KMS-11 (cell line): ENCODE measurements around the gene FRY.

ENCODE experiments used
- H2AFZ ChIP-seq: fragments of 200-600 bp; sonication (generic); 2 replicates; pipeline ENCODE4 v1.6.1; 2016; ENCODE audit warnings: antibody characterized with exemption, mixed run types, low read depth
- H3K27ac ChIP-seq: fragments of 200-600 bp; sonication (generic); 2 replicates; pipeline ENCODE4 v1.6.1; 2016; ENCODE audit warnings: mild to moderate bottlenecking, mixed run types
- H3K27me3 ChIP-seq: fragments of 200-600 bp; sonication (generic); 2 replicates; pipeline ENCODE4 v1.6.1; 2017; ENCODE audit warnings: mild to moderate bottlenecking, low read depth, mixed run types, moderate library complexity; ENCODE audit not compliant: insufficient read depth
- H3K36me3 ChIP-seq: fragments of 200-600 bp; sonication (generic); 2 replicates; pipeline ENCODE4 v1.6.1; 2017; ENCODE audit warnings: mild to moderate bottlenecking, mixed run types; ENCODE audit not compliant: insufficient read depth
- H3K4me1 ChIP-seq: fragments of 200-600 bp; sonication (generic); 2 replicates; pipeline ENCODE4 v1.6.1; 2016; ENCODE audit warnings: mild to moderate bottlenecking, low read depth, mixed run types; ENCODE audit not compliant: poor library complexity, severe bottlenecking
- H3K4me2 ChIP-seq: fragments of 200-600 bp; sonication (generic); 2 replicates; pipeline ENCODE4 v1.7.0; 2016; ENCODE audit warnings: mild to moderate bottlenecking, mixed run types
- H3K4me3 ChIP-seq: fragments of 200-600 bp; sonication (generic); IDR thresholded peaks from 2 replicates; pipeline ENCODE4 v1.6.1; 2017; ENCODE audit warnings: low read depth, low read length, mixed read lengths; ENCODE audit not compliant: insufficient read depth
- H3K79me2 ChIP-seq: fragments of 200-600 bp; sonication (generic); 2 replicates; pipeline ENCODE4 v1.6.1; 2016; ENCODE audit warnings: low read depth, mixed run types; ENCODE audit not compliant: insufficient read depth
- H3K9ac ChIP-seq: fragments of 200-600 bp; sonication (generic); 2 replicates; pipeline ENCODE4 v1.6.1; 2016; ENCODE audit warnings: mild to moderate bottlenecking, mixed run types
- H4K20me1 ChIP-seq: fragments of 200-600 bp; sonication (generic); 2 replicates; pipeline ENCODE4 v1.6.1; 2016; ENCODE audit warnings: mild to moderate bottlenecking, mixed run types; ENCODE audit not compliant: insufficient read depth
- CTCF ChIP-seq: fragments of 200-600 bp; sonication (generic); conservative IDR thresholded peaks from 2 replicates; pipeline ENCODE4 v1.6.1; 2017; ENCODE audit warnings: low read depth, mild to moderate bottlenecking, antibody characterized with exemption, low read length, moderate library complexity, mixed read lengths

The FRY gene

DNA sequence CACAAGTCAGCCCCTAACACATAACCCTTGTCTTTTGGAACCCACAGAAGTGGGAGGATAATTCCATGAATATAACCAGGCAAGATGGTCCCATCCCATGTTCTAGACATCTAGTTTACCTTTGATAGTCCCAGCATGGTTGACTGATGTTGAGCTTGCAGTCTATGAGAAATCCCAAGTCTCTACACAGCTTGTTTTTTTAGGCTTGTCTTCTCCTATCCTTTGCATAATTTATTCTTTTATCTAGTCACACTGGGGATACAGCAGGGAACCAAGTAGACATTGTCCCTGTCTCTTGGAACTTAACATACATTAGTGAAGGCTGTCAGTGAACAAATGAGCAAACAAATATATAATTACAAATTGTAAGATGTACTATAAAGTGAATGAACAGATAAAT lies 19.6 kb upstream of the FRY start:
- Histone ChIP-seq H3K9ac (no peak overlapping the region), H3K79me2 (no peaks in the 10 kb centered on the region)

GRCh38 chr13:32013181-32013580 lies 18.4 kb upstream of the FRY start:
- TF ChIP-seq CTCF = no peak
- H3K27me3 ChIP-seq = no peaks in the 10 kb centered on the region
- H2AFZ ChIP-seq = no peak overlapping the region
- H4K20me1 ChIP-seq = no peaks in the 10 kb centered on the region
- H3K9ac ChIP-seq = no peak overlapping the region
- H3K4me1 ChIP-seq = no peaks in the 10 kb centered on the region
- H3K79me2 ChIP-seq = no peaks in the 10 kb centered on the region
- no peak overlapping the region for H3K4me2 ChIP-seq
- no peak overlapping the region for H3K4me3 ChIP-seq
- H3K27ac ChIP-seq = no peak overlapping the region
- H3K36me3 ChIP-seq = no peaks in the 10 kb centered on the region

More for the DNA sequence above, 19.6 kb upstream of the FRY start:
- Histone ChIP-seq H2AFZ (no peak overlapping the region), H3K4me1 (no peaks in the 10 kb centered on the region), H3K4me3 (no peak overlapping the region), H3K36me3 (no peaks in the 10 kb centered on the region), H3K4me2 (no peak overlapping the region), H3K27me3 (no peaks in the 10 kb centered on the region), H3K27ac (no peak overlapping the region), H4K20me1 (no peaks in the 10 kb centered on the region)
- no peak for TF ChIP-seq CTCF

DNA sequence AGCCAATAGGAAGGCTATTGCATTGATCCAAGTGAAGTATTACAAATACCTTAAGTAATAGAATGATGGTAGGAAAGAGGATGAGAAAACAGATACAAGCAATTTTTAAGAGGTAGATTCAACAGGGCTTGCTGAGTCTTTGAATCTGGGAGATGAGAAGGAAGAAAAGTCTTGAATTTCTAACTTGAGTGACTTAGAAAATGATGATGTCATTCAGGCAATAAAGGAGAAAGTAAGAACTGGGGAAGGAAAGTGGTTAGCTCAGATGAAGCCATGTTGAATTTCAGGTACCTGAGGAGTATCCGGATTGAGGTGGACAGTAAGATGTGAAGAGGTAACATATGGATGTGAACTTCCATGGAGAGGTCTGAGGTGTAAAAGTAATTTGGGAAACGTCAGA lies 15.5 kb upstream of the FRY start:
- no peak overlapping the region for H2AFZ ChIP-seq
- H3K27ac ChIP-seq = no peak overlapping the region
- no peaks in the 10 kb centered on the region for H3K79me2 ChIP-seq
- no peaks in the 10 kb centered on the region for H4K20me1 ChIP-seq
- H3K9ac ChIP-seq = no peak overlapping the region
- H3K36me3 ChIP-seq = no peaks in the 10 kb centered on the region
- no peak overlapping the region for H3K4me2 ChIP-seq
- H3K27me3 ChIP-seq = no peaks in the 10 kb centered on the region
- TF ChIP-seq CTCF = no peak
- H3K4me3 ChIP-seq = no peak overlapping the region
- H3K4me1 ChIP-seq = no peaks in the 10 kb centered on the region

- H3K27me3 ChIP-seq = no peaks in the 10 kb centered on the region
- H4K20me1 ChIP-seq = no peaks in the 10 kb centered on the region
- no peak overlapping the region for H3K27ac ChIP-seq
- no peaks in the 10 kb centered on the region for H3K36me3 ChIP-seq
- H3K4me2 ChIP-seq = no peak overlapping the region
- TF ChIP-seq CTCF = no peak
- H2AFZ ChIP-seq = no peak overlapping the region
- no peak overlapping the region for H3K4me3 ChIP-seq
- no peaks in the 10 kb centered on the region for H3K4me1 ChIP-seq
- no peaks in the 10 kb centered on the region for H3K79me2 ChIP-seq
- H3K9ac ChIP-seq = no peak overlapping the region
Observed at GRCh38 chr13:32016631-32017030, 14.9 kb upstream of the FRY start.

GRCh38 chr13:32017474-32017873 lies 14.1 kb upstream of the FRY start:
- H3K36me3 ChIP-seq = no peaks in the 10 kb centered on the region
- H3K27me3 ChIP-seq = no peaks in the 10 kb centered on the region
- H3K4me1 ChIP-seq = no peaks in the 10 kb centered on the region
- H4K20me1 ChIP-seq = no peaks in the 10 kb centered on the region
- no peak overlapping the region for H2AFZ ChIP-seq
- H3K4me3 ChIP-seq = no peak overlapping the region
- no peaks in the 10 kb centered on the region for H3K79me2 ChIP-seq
- H3K9ac ChIP-seq = no peak overlapping the region
- no peak overlapping the region for H3K4me2 ChIP-seq
- no peak overlapping the region for H3K27ac ChIP-seq
- no peak for TF ChIP-seq CTCF
